Left ventricle myocardium inferior (tissue), 1 donor: ENCODE measurements around the gene PJA2. TPM values are rescaled to one million over a fixed set of nuclear protein-coding genes. Genes with fewer than 3 reads are reported as not detected.

Experiments
- DNase-seq: peaks from one replicate; pipeline ENCODE4 v3.0.0-alpha.2; 2020
- H3K27ac ChIP-seq: fragments of 200-600 bp; replicated peaks from 2 replicates; pipeline ENCODE4 v1.8.0; 2021
- H3K27me3 ChIP-seq: fragments of 200-600 bp; 2 replicates; pipeline ENCODE4 v1.8.0; 2021; ENCODE audit warnings: low read depth
- H3K36me3 ChIP-seq: fragments of 200-600 bp; 2 replicates; pipeline ENCODE4 v1.8.0; 2021
- H3K4me1 ChIP-seq: fragments of 200-600 bp; 2 replicates; pipeline ENCODE4 v1.8.0; 2021
- H3K4me3 ChIP-seq: fragments of 200-600 bp; 2 replicates; pipeline ENCODE4 v1.8.0; 2021; ENCODE audit warnings: mild to moderate bottlenecking, moderate library complexity
- H3K9me3 ChIP-seq: fragments of 200-600 bp; replicated peaks from 2 replicates; pipeline ENCODE4 v1.8.0; 2021
- intact Hi-C: fragments of 100-400 bp; cut with micrococcal nuclease; formaldehyde crosslinking; loops from one replicate; pipeline ENCODE4 v1.11.0; 2022
- total RNA-seq: library from RNA; stranded (reverse); fragmentation: NEBNext Ultra II Directional; extraction: Animal tissue kit (Norgen Biotek cat#: 25700); gene quantifications from one replicate; pipeline ENCODE4 v1.2.1, GENCODE V29; 2021
- TF ChIP-seq, protein P1 (sequence below): fragments of 200-600 bp; IDR thresholded peaks from 2 replicates; pipeline ENCODE4 v1.8.0; 2021; ENCODE audit warnings: antibody characterized with exemption, mild to moderate bottlenecking, borderline replicate concordance
- donor health status: DM: no; HTN: yes; CAD: no; lungs with severe emphysema.

The PJA2 gene
- total RNA-seq, 1 donor from 2014 or later = 77.5 TPM

DNA sequence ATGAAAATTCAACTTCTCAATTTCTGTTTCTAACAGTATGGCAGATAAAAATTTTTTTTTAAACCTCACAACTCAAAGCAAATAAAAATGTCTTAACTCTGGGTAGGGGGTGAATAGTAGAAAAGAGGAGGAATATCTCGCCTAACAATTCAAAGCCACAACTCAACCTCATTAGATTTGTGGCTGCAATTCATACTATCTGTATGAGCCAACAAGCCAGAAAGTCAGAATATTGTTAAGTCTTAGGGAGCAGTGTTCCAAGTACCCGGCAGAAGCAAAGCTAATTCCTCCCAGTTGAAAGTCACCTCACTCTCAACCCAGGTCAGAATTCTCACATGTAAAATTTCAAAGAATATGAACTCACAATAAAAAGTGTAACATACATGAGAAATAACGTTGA lies 15.0 kb downstream of the PJA2 start:
- DNase-seq = no peak
- intact Hi-C loops = no loop called here
- Histone ChIP-seq H3K4me1 (peaks cover 78% of the 10 kb centered on the region), H3K4me3 (no peak overlapping the region), H3K27me3 (no peaks in the 10 kb centered on the region), H3K27ac (no peak overlapping the region), H3K9me3 (no peaks in the 10 kb centered on the region), H3K36me3 (no peaks in the 10 kb centered on the region)
- TF ChIP-seq, protein P1, sequence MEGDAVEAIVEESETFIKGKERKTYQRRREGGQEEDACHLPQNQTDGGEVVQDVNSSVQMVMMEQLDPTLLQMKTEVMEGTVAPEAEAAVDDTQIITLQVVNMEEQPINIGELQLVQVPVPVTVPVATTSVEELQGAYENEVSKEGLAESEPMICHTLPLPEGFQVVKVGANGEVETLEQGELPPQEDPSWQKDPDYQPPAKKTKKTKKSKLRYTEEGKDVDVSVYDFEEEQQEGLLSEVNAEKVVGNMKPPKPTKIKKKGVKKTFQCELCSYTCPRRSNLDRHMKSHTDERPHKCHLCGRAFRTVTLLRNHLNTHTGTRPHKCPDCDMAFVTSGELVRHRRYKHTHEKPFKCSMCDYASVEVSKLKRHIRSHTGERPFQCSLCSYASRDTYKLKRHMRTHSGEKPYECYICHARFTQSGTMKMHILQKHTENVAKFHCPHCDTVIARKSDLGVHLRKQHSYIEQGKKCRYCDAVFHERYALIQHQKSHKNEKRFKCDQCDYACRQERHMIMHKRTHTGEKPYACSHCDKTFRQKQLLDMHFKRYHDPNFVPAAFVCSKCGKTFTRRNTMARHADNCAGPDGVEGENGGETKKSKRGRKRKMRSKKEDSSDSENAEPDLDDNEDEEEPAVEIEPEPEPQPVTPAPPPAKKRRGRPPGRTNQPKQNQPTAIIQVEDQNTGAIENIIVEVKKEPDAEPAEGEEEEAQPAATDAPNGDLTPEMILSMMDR = no peak

DNA sequence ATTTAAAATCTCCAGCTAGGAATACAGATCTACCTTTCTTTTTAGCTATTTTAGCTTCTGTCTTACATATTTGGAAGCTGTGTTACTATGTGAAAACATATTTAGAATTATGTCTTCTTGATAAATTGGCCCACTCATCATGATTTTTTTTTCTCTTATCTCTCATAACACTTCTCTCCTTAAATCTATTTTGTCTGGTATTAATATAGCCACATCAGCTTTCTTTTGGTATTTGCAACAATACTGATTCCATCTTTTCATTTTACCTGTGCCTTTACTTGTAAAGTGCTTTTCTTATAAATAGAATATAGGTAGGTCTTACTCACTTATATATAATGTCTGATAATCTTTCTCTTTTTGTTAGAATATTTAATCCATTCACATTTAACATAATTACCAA lies 19.6 kb downstream of the PJA2 start:
- no peak for DNase-seq
- H3K27ac ChIP-seq = no peak overlapping the region
- H3K4me3 ChIP-seq = no peak overlapping the region
- H3K27me3 ChIP-seq = no peaks in the 10 kb centered on the region
- H3K4me1 ChIP-seq = peaks cover 84% of the 10 kb centered on the region
- H3K36me3 ChIP-seq = no peaks in the 10 kb centered on the region
- intact Hi-C loops = no loop called here
- no peaks in the 10 kb centered on the region for H3K9me3 ChIP-seq
- TF ChIP-seq, protein P1 = no peak

DNA sequence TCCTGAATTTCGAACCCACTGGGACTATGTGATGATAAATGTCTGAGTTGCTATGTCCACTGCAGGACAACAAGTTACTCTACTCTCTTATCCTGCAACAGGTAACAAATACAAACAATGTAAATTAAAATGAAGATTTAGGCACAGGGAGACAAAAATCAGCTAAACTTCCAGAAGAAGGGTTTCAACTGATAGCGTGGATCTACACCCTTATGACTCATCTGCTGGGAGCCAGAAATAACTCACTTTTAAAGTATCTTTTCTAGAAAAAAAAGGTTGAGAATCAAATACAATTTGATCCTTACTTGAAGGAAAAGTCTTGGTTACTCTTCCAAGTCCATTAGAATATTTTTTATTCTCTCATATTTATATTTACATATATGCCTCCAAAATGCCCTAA lies 21.4 kb downstream of the PJA2 start:
- TF ChIP-seq, protein P1 = no peak
- intact Hi-C loops = no loop called here
- Histone ChIP-seq H3K9me3 (no peaks in the 10 kb centered on the region), H3K36me3 (peaks cover 3% of the 10 kb centered on the region), H3K27ac (no peak overlapping the region), H3K4me1 (peaks cover 74% of the 10 kb centered on the region), H3K4me3 (no peak overlapping the region), H3K27me3 (no peaks in the 10 kb centered on the region)
- DNase-seq = no peak

DNA sequence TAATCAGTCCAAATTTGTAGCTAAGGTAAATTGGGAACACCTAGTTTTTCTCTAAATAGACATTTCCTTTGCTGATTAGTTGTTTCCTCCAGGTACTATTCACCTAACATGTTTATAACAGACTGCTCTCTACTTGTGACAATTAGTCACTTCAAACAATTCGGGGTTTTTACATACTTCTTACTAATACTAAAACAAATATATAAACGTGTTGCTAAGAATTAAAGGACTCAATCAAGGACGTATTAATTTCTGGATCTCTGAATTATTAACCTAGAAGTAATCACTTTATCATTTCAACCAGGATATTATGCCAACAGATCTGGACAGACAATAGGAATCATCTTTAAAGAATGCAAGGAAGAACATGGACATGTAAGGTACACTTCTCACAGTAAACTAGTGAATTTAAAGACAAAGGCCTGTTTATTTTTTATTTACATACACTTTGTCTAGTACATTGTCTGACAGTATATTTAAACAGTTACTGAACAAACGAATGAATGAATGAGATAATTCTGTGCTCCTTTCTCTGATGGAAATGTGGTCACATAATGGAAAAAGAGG lies 22.3 kb downstream of the PJA2 start:
- no peak overlapping the region for H3K4me3 ChIP-seq

DNA sequence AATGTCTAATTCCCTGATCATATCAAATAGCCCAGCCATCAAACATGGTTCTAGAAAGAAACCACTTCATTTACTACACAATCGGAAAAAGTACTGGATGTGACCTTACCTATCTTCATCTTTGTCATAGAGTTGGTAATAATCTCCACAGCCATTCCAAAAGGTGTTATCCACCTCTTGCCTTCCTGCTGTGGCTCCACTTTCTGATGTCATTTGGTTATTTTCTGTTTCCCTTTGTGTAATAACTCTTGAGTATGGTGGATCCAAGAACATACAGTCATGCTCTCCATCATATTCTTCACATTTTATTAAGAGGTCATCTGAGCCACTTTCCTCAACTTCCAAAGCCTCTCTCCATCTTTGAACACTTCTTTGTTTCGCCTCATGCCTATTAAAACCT lies 31.7 kb downstream of the PJA2 start:
- Histone ChIP-seq H3K27ac (no peak overlapping the region), H3K9me3 (no peaks in the 10 kb centered on the region), H3K4me3 (no peak overlapping the region), H3K36me3 (peaks cover 59% of the 10 kb centered on the region), H3K4me1 (peaks cover 37% of the 10 kb centered on the region), H3K27me3 (no peaks in the 10 kb centered on the region)
- DNase-seq = no peak
- TF ChIP-seq, protein P1 = no peak
- intact Hi-C loops = no loop called here

More for the DNA sequence above, 22.3 kb downstream of the PJA2 start:
- no peak overlapping the region for H3K27ac ChIP-seq
- H3K9me3 ChIP-seq = no peaks in the 10 kb centered on the region
- H3K4me1 ChIP-seq = peaks cover 67% of the 10 kb centered on the region
- no peaks in the 10 kb centered on the region for H3K27me3 ChIP-seq
- intact Hi-C loops = no loop called here
- peaks cover 12% of the 10 kb centered on the region for H3K36me3 ChIP-seq
- TF ChIP-seq, protein P1 = no peak
- DNase-seq = no peak
